ENCODE data around the gene RIC8B. TPM values are rescaled to one million over a fixed set of nuclear protein-coding genes. Genes with fewer than 3 reads are reported as not detected.
A peak's percentile ranks its signal among the peaks of the same experiment; 100 is the strongest.

RIC8B gene
- total RNA-seq, 2 experiments from 2014 or later = 10.7 to 11.3 TPM

DNA sequence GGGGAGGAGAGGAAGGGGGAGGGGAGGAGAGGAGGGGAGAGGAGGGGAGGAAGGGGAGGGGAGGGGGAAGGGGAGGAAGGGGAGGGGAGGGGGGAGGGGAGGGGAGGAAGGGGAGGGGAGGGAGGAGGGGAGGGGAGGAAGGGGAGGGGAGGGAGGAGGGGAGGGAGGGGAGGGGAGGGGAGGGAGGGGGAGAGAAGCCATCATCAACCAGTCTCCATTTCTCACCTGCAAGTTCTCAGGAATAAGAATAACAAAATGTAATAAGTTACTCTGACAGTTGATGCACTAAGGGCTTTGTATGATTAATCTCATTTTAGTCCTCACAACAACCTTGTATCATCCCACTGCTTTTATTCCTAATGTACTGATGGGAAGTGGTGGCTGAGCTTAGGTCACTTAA, 122.1 kb downstream of the RIC8B start:
- H3K4me3 Mint-ChIP-seq = no peak overlapping the region
- CTCF ChIA-PET = no interaction called here
- peaks cover 2% of the 10 kb centered on the region for H3K4me1 Mint-ChIP-seq
- DNase-seq (no peak), ATAC-seq (no peak)
- intact Hi-C loops (cut with DNase I, micrococcal nuclease) = no loop called here
- peaks cover 1% of the 10 kb centered on the region for H3K27me3 Mint-ChIP-seq
- H3K36me3 Mint-ChIP-seq (ENCODE audit: low read depth) = no peaks in the 10 kb centered on the region
- H3K27ac Mint-ChIP-seq = no peak overlapping the region
- H3K9me3 Mint-ChIP-seq (ENCODE audit: low read depth) = peaks cover 1% of the 10 kb centered on the region
- POLR2A ChIA-PET = no interaction called here

DNA sequence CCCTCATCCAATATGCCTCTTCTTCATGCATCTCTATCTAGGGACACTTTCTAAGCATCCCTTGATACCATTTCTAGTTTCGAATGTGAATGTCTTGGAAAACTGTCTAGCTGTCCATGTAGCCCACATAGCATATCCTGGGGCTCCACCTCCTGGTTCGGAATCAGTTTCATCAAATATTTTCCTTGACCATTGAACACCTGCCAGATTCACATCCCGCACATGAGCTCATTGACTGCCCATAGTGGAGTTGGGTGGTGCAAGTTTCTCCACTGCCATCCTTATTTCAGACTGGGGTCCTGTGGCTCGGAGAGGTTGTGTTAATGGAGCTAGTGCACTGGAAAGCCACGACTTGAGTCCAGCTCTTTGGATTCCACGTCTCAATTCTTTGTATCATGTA, 122.6 kb downstream of the RIC8B start:
- CTCF ChIA-PET = no interaction called here

DNA sequence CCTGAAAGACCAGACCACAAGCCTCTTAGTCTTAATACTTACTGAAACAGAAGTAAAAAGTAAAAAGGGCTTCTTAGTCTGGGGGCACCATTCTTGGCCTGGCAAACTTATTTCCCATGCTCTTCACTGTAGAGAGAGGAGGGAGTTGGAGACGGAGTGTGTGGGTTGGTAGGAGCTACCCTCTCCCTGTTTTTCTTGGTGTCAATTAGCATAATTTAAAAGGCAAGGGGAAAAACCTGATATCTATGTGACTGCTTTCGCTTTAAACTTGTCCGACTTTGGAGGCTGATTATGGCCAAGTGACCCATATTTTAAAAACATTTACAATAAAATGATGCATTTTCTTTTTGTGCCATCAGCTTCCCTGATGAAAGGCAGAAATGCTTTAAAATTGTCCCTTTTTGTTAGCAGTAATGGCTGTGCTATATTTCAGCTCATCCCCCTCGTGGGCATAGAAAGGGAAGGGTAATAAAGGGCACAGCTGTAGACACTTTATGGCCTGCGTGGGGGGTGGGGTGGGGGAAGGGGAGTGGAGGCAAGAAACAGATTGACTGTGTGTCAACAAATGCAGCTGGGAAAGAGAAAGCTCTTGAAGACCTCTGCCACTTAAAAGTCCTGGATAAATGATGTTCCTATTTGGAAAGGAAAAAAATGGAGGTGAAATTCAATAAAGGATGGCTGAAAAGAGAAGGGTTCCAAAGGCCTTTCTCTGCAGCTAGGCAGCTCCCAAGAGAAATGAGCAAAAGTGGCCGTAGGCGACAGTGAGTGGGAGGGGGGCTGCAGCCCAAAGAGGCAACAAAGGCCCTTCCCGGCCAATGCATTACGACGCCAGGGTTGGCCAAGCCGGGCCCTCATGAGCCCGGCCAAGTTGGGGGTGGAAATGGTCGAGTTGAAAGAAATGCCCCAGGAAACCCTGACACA, 123.8 kb downstream of the RIC8B start:
- Mint-ChIP-seq H3K4me3 (no peak overlapping the region), H3K9me3 (ENCODE audit: low read depth) (peaks cover 1% of the 10 kb centered on the region), H3K27me3 (peaks cover 13% of the 10 kb centered on the region), H3K4me1 (peaks cover 5% of the 10 kb centered on the region), H3K27ac (no peak overlapping the region), H3K36me3 (ENCODE audit: low read depth) (no peaks in the 10 kb centered on the region)
- ChIA-PET POLR2A (no interaction called here), CTCF (no interaction called here)
- ATAC-seq (no peak), DNase-seq (no peak)
- intact Hi-C loops (cut with DNase I, micrococcal nuclease) = no loop called here

More for the DNA sequence above, 122.6 kb downstream of the RIC8B start:
- Mint-ChIP-seq H3K4me1 (peaks cover 2% of the 10 kb centered on the region), H3K27ac (no peak overlapping the region), H3K27me3 (peaks cover 5% of the 10 kb centered on the region), H3K9me3 (ENCODE audit: low read depth) (peaks cover 1% of the 10 kb centered on the region), H3K4me3 (no peak overlapping the region), H3K36me3 (ENCODE audit: low read depth) (no peaks in the 10 kb centered on the region)
- DNase-seq (no peak), ATAC-seq (no peak)
- POLR2A ChIA-PET = no interaction called here
- intact Hi-C loops (cut with DNase I, micrococcal nuclease) = no loop called here

DNA sequence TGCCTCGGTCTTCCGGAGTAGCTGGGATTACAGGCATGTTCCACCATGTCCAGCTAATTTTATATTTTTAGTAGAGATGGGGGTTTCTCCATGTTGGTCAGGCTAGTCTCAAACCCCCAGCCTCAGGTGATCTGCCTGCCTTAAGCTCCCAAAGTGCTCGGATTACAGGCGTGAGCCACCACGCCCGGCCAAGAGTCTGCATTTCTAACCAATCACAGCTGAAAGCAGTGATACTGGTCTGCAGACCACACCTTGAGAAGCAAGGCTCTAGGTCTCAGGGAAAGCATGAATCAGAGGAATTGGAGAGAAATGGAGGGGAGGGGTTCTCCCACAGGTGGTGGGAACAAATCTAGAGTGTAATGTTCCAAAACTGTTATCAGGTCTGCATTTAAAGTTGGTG, 126.1 kb downstream of the RIC8B start:
- no peak for DNase-seq
- intact Hi-C loops (cut with DNase I, micrococcal nuclease) = no loop called here
- H3K27me3 Mint-ChIP-seq = peaks cover 18% of the 10 kb centered on the region
- POLR2A ChIA-PET = no interaction called here
- peaks cover 7% of the 10 kb centered on the region for H3K4me1 Mint-ChIP-seq
- H3K27ac Mint-ChIP-seq = no peak overlapping the region
- no peak overlapping the region for H3K4me3 Mint-ChIP-seq
- H3K36me3 Mint-ChIP-seq (ENCODE audit: low read depth) = no peaks in the 10 kb centered on the region
- H3K9me3 Mint-ChIP-seq (ENCODE audit: low read depth) = peaks cover 1% of the 10 kb centered on the region
- CTCF ChIA-PET = no interaction called here
- no peak for ATAC-seq

DNA sequence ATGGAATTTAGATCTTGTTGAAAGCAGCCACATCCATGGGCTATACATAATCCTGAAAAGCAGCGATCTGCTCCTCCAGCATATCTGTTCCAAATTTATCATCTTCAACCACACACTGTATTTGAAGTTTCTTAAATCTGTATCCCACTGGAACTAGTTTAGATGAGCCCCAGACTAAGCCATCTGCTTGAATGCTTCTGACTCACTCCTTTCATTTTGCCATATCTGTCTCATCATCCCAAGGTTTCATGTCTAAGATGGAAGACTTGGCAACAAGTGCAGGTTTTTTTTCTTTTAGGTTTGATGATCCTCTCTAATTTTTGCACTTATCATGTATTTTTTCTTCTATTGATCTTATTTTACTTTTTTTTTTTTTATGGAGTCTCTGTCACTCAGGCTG, 126.8 kb downstream of the RIC8B start:
- intact Hi-C loops (cut with DNase I, micrococcal nuclease) = no loop called here
- peaks cover 5% of the 10 kb centered on the region for H3K4me1 Mint-ChIP-seq

DNA sequence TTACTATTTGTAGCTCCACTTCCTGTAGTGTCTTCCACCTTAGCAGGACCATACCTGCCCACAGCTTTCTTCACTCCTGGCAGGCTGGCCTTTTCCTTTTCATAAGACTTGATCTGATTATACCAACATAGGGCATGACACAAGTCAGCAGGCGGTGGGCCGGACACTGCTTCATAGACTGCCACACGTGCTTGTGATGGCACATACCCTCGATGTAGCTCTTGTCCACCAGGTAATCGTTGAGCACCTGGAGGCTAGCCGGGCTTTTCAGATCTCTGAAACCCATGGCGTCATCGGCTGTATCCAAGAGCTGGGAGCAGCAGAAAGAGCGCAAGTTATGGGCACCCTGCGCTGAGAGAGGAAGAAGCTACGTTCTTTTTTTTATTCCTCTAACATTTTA, 127.6 kb downstream of the RIC8B start:
- CTCF ChIA-PET = interaction anchor here (1.3 to 2.6 kb wide), 4 partner anchors 14 to 20 kb away, joined by 3 to 8 read pairs (median 4); no protein-coding TSS in a partner anchor
- POLR2A ChIA-PET = no interaction called here
- Mint-ChIP-seq H3K9me3 (ENCODE audit: low read depth) (no peaks in the 10 kb centered on the region), H3K4me3 (no peak overlapping the region), H3K36me3 (ENCODE audit: low read depth) (no peaks in the 10 kb centered on the region), H3K27ac (no peak overlapping the region), H3K27me3 (peaks cover 23% of the 10 kb centered on the region), H3K4me1 (peaks cover 5% of the 10 kb centered on the region)
- intact Hi-C loops (cut with DNase I, micrococcal nuclease) = no loop called here
- ATAC-seq (no peak), DNase-seq (no peak)

More for the DNA sequence above, 126.8 kb downstream of the RIC8B start:
- no peaks in the 10 kb centered on the region for H3K36me3 Mint-ChIP-seq (ENCODE audit: low read depth)
- H3K27me3 Mint-ChIP-seq = peaks cover 19% of the 10 kb centered on the region
- H3K4me3 Mint-ChIP-seq = no peak overlapping the region
- POLR2A ChIA-PET = no interaction called here
- no peak overlapping the region for H3K27ac Mint-ChIP-seq
- DNase-seq (no peak), ATAC-seq (no peak)
- H3K9me3 Mint-ChIP-seq (ENCODE audit: low read depth) = no peaks in the 10 kb centered on the region
- CTCF ChIA-PET = interaction anchor here (0.6 to 1.6 kb wide), 3 partner anchors 13 to 749 kb away, joined by 3 to 5 read pairs (median 4); no protein-coding TSS in a partner anchor

DNA sequence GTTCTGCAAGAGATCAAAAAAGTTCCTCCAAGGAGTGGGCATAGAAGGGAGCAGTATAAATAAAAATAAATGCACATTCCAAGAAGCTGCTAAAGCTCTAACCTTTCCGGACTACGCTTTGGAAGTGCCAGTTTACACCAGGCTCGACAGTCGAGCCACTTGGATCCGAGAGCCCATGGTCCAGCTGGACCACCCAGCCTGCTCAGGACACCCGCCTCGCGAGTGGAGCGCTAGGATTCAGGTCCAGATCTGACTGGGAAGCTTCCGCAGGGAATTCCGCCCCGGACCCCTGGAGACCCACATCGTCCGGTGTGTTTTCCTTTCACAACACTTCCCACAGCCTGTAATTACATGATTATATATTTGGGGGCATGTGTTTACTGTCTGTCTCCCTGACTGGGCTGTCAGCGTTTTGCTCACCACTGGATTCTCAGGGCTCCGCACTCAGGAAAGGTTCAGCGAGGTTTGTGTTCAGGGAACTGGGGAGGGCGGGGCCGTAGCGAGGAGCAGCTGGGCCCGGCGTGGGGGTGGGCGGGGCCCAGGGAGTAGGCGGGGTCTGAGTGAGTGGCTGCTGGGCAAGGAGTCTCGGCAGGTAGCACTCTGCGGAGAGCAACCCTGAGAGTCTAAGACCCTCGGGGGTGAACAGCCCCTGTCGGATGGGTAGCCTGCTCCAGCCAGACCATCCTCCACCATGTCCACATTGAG, 128.9 kb downstream of the RIC8B start:
- peak; percentile 100 for ATAC-seq
- POLR2A ChIA-PET = interaction anchor here (1.0 to 1.1 kb wide), 2 partner anchors 53 to 545 kb away, joined by 3 to 4 read pairs; partner anchors contain the start of gene TMEM263
- peaks cover 27% of the 10 kb centered on the region for H3K27me3 Mint-ChIP-seq
- peak; percentile 88 for DNase-seq
- no peaks in the 10 kb centered on the region for H3K36me3 Mint-ChIP-seq (ENCODE audit: low read depth)
- H3K4me1 Mint-ChIP-seq = peaks cover 5% of the 10 kb centered on the region
- H3K27ac Mint-ChIP-seq = no peak overlapping the region
- intact Hi-C loops (cut with DNase I, micrococcal nuclease) = no loop called here
- CTCF ChIA-PET = interaction anchor here (0.6 to 2.6 kb wide), 3 partner anchors 13 to 456 kb away, joined by 3 to 8 read pairs (median 3); no protein-coding TSS in a partner anchor
- H3K9me3 Mint-ChIP-seq (ENCODE audit: low read depth) = no peaks in the 10 kb centered on the region
- H3K4me3 Mint-ChIP-seq = peak overlapping the region; percentile 28

DNA sequence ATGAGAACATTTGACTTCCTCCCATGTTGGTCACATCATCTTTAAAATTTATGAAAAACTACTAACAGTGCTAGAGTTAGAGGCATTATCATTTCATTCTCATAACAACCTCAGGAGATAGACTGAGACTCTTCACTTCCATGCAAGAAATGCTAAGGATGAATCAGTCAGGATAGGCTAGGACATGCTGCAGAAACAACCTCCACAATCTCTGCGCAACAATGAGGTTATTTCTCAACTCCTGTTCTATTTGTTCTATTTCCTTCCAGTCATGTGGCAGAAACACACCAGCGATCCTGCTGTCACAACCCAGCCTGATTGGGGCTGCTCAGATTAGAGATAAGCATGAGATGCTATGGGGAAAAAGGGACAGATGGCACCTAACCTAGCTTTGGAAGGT, 132.2 kb downstream of the RIC8B start:
- CTCF ChIA-PET = interaction anchor here (0.7 to 2.7 kb wide), 3 partner anchors 13 to 36 kb away, joined by 3 to 10 read pairs (median 3); no protein-coding TSS in a partner anchor
- ATAC-seq (no peak), DNase-seq (no peak)
- no peaks in the 10 kb centered on the region for H3K36me3 Mint-ChIP-seq (ENCODE audit: low read depth)
- intact Hi-C loops (cut with DNase I, micrococcal nuclease) = no loop called here
- POLR2A ChIA-PET = interaction anchor here (0.6 kb wide), 1 partner anchor 13 kb away, joined by 4 read pairs; no protein-coding TSS in a partner anchor
- H3K4me1 Mint-ChIP-seq = peaks cover 19% of the 10 kb centered on the region
- no peaks in the 10 kb centered on the region for H3K9me3 Mint-ChIP-seq (ENCODE audit: low read depth)
- H3K4me3 Mint-ChIP-seq = no peak overlapping the region
- no peak overlapping the region for H3K27ac Mint-ChIP-seq
- peaks cover 29% of the 10 kb centered on the region for H3K27me3 Mint-ChIP-seq

DNA sequence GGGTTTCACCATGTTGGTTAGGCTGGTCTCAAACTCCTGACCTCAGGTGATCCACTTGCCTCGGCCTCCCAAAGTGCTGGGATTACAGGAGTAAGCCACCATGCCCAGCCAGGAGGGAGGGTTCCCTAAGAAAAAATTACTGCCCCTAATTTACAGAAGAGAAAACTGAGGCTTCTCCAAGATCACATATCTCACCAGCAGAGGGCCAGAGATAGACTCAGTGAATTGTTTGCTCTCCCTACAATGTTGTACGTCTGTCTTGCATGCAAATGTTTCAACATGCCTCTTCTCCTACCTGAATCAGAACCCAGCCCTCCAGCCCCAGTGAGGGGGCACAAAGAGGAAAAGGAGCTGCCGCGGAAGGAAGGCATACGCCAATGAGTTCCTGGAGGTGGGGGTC, 132.9 kb downstream of the RIC8B start:
- no peak overlapping the region for H3K27ac Mint-ChIP-seq
- POLR2A ChIA-PET = no interaction called here
- H3K4me3 Mint-ChIP-seq = no peak overlapping the region
- CTCF ChIA-PET = interaction anchor here (0.7 to 2.7 kb wide), 4 partner anchors 12 to 508 kb away, joined by 3 to 10 read pairs (median 4); no protein-coding TSS in a partner anchor
- no peak for DNase-seq
- no peaks in the 10 kb centered on the region for H3K36me3 Mint-ChIP-seq (ENCODE audit: low read depth)
- intact Hi-C loops (cut with DNase I, micrococcal nuclease) = no loop called here
- H3K27me3 Mint-ChIP-seq = peaks cover 25% of the 10 kb centered on the region
- ATAC-seq = no peak
- H3K4me1 Mint-ChIP-seq = peaks cover 19% of the 10 kb centered on the region
- no peaks in the 10 kb centered on the region for H3K9me3 Mint-ChIP-seq (ENCODE audit: low read depth)

DNA sequence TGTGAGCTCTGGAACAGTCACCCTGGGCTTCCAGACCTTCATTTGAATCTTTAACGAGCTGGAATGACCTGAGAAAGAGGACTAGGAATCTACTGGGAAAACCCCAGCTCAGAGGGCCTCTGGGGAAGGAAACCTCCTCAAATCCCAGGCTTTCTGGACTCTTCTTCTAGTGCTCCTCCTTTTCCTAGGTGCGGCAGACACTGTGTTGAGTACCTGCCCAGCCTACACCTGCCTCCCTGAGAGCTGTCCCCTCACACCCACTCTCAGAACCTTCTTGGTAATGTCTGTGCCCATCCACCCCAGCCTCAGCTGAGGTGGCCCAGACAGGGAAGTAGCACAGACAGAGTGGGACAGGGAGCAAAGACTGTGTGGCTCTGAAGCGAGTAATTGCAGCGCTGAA, 133.4 kb downstream of the RIC8B start:
- H3K27me3 Mint-ChIP-seq = peaks cover 21% of the 10 kb centered on the region
- CTCF ChIA-PET = interaction anchor here (0.8 to 2.7 kb wide), 3 partner anchors 12 to 509 kb away, joined by 3 to 10 read pairs (median 4); no protein-coding TSS in a partner anchor
- no peak overlapping the region for H3K4me3 Mint-ChIP-seq
- peaks cover 19% of the 10 kb centered on the region for H3K4me1 Mint-ChIP-seq
- no peak for ATAC-seq
- H3K9me3 Mint-ChIP-seq (ENCODE audit: low read depth) = no peaks in the 10 kb centered on the region
- POLR2A ChIA-PET = no interaction called here
- DNase-seq = no peak
- H3K36me3 Mint-ChIP-seq (ENCODE audit: low read depth) = no peaks in the 10 kb centered on the region
- intact Hi-C loops (cut with DNase I, micrococcal nuclease) = no loop called here
- no peak overlapping the region for H3K27ac Mint-ChIP-seq

DNA sequence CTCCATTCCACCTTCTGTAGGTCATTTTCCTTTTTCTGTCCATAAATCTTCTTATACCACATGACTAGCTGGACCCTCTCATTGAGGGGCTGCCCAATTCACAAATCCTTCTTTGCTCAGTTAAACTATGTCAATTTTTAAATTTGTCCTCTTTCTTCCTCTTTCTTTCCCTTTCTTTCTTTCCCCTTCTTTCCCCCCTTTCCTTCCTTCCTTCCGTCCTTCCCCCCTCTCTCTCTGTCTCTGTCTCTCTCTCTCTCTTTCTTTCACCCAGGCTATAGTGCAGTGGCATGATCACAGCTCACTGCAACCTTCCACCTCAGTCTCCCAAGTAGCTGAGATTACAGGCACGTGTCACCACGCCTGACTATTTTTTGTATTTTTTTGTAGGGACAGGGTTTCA, 134.1 kb downstream of the RIC8B start:
- ChIA-PET POLR2A (no interaction called here), CTCF (interaction anchor here (0.8 to 2.7 kb wide), 3 partner anchors 11 to 749 kb away, joined by 4 to 10 read pairs (median 5); no protein-coding TSS in a partner anchor)
- DNase-seq (no peak), ATAC-seq (no peak)
- Mint-ChIP-seq H3K27me3 (peaks cover 18% of the 10 kb centered on the region), H3K36me3 (ENCODE audit: low read depth) (no peaks in the 10 kb centered on the region), H3K4me3 (no peak overlapping the region), H3K27ac (no peak overlapping the region), H3K9me3 (ENCODE audit: low read depth) (no peaks in the 10 kb centered on the region), H3K4me1 (peaks cover 14% of the 10 kb centered on the region)
- intact Hi-C loops (cut with DNase I, micrococcal nuclease) = no loop called here
